Ectodermal cell (in vitro differentiated cells): ENCODE results near the gene H1-8.

Source experiments
- H3K27ac ChIP-seq: 2 replicates; pipeline ENCODE4 v1.7.0; 2013; ENCODE audit warnings: mild to moderate bottlenecking, low read depth, low read length; ENCODE audit not compliant: insufficient read depth, poor library complexity, severe bottlenecking
- H3K27me3 ChIP-seq: 2 replicates; pipeline ENCODE4 v1.7.0; 2013; ENCODE audit warnings: mild to moderate bottlenecking, low read length; ENCODE audit not compliant: insufficient read depth, control insufficient read depth, poor library complexity, severe bottlenecking
- H3K36me3 ChIP-seq: one replicate; pipeline ENCODE4 v1.7.0; 2013; ENCODE audit warnings: low read length; ENCODE audit not compliant: control insufficient read depth, insufficient read depth
- H3K4me1 ChIP-seq: one replicate; pipeline ENCODE4 v1.7.0; 2013; ENCODE audit warnings: low read length; ENCODE audit not compliant: control insufficient read depth, insufficient read depth
- H3K4me3 ChIP-seq: 2 replicates; pipeline ENCODE4 v1.7.0; 2013; ENCODE audit warnings: low read depth, low read length, control low read depth; ENCODE audit not compliant: insufficient read depth
- H3K9me3 ChIP-seq: 2 replicates; pipeline ENCODE4 v1.7.0; 2013; ENCODE audit warnings: mild to moderate bottlenecking, low read length, moderate library complexity; ENCODE audit not compliant: control insufficient read depth
- WGBS, 2 experiments: methylation state at CpG; one replicate each; pipeline ENCODE4 v1.1.7; 2013; ENCODE audit warnings: missing lambda C conversion rate in 2 of 2; 5-methylcytosine and 5-hydroxymethylcytosine counted together

Gene H1-8

GRCh38 chr3:129502641-129503408, 40.1 kb upstream of the H1-8 start:
- no peak overlapping the region for H3K27ac ChIP-seq
- H3K4me3 ChIP-seq = no peak overlapping the region
- H3K27me3 ChIP-seq = no peaks in the 10 kb centered on the region
- H3K4me1 ChIP-seq = no peaks in the 10 kb centered on the region
- no peaks in the 10 kb centered on the region for H3K9me3 ChIP-seq
- 94 to 95% methylated on average over 18 of the region's 18 CpGs for WGBS, 2 experiments
- peaks cover 5% of the 10 kb centered on the region for H3K36me3 ChIP-seq

- no peak overlapping the region for H3K27ac ChIP-seq
- WGBS, 2 experiments = 90% methylated on average over 12 to 13 of the region's 13 CpGs
These were observed 39.3 kb upstream of the H1-8 start for GRCh38 chr3:129503471-129504291.

GRCh38 chr3:129504471-129505100, 38.4 kb upstream of the H1-8 start:
- no peak overlapping the region for H3K27ac ChIP-seq
- no peaks in the 10 kb centered on the region for H3K27me3 ChIP-seq
- H3K36me3 ChIP-seq = peaks cover 5% of the 10 kb centered on the region
- H3K4me1 ChIP-seq = no peaks in the 10 kb centered on the region
- WGBS, 2 experiments = 97 to 99% methylated on average over 5 of the region's 5 CpGs
- H3K9me3 ChIP-seq = no peaks in the 10 kb centered on the region
- no peak overlapping the region for H3K4me3 ChIP-seq

More at GRCh38 chr3:129503471-129504291, 39.3 kb upstream of the H1-8 start:
- Histone ChIP-seq H3K4me1 (no peaks in the 10 kb centered on the region), H3K36me3 (peaks cover 5% of the 10 kb centered on the region), H3K4me3 (no peak overlapping the region), H3K27me3 (no peaks in the 10 kb centered on the region), H3K9me3 (no peaks in the 10 kb centered on the region)

- Histone ChIP-seq H3K36me3 (peaks cover 5% of the 10 kb centered on the region), H3K27me3 (no peaks in the 10 kb centered on the region), H3K4me3 (no peak overlapping the region), H3K27ac (no peak overlapping the region), H3K4me1 (no peaks in the 10 kb centered on the region), H3K9me3 (no peaks in the 10 kb centered on the region)
- 96 to 97% methylated on average over 6 of the region's 6 CpGs for WGBS, 2 experiments
These were observed 37.6 kb upstream of the H1-8 start for GRCh38 chr3:129505341-129505740.

GRCh38 chr3:129506231-129506742, 36.7 kb upstream of the H1-8 start:
- H3K27me3 ChIP-seq = no peaks in the 10 kb centered on the region
- H3K27ac ChIP-seq = no peak overlapping the region
- peaks cover 5% of the 10 kb centered on the region for H3K36me3 ChIP-seq
- WGBS, 2 experiments = 93 to 97% methylated on average over 9 of the region's 9 CpGs
- H3K4me3 ChIP-seq = no peak overlapping the region
- H3K4me1 ChIP-seq = no peaks in the 10 kb centered on the region
- H3K9me3 ChIP-seq = no peaks in the 10 kb centered on the region

- peaks cover 5% of the 10 kb centered on the region for H3K36me3 ChIP-seq
- no peaks in the 10 kb centered on the region for H3K9me3 ChIP-seq
- 92 to 96% methylated on average over 9 of the region's 9 CpGs for WGBS, 2 experiments
- no peak overlapping the region for H3K27ac ChIP-seq
- no peak overlapping the region for H3K4me3 ChIP-seq
- no peaks in the 10 kb centered on the region for H3K4me1 ChIP-seq
- H3K27me3 ChIP-seq = no peaks in the 10 kb centered on the region
These were observed 35.7 kb upstream of the H1-8 start for GRCh38 chr3:129507181-129507831.

- H3K4me1 ChIP-seq = no peaks in the 10 kb centered on the region
- H3K4me3 ChIP-seq = no peak overlapping the region
- no peak overlapping the region for H3K27ac ChIP-seq
- no peaks in the 10 kb centered on the region for H3K27me3 ChIP-seq
- no peaks in the 10 kb centered on the region for H3K9me3 ChIP-seq
- no peaks in the 10 kb centered on the region for H3K36me3 ChIP-seq
These were observed 30.4 kb upstream of the H1-8 start for GRCh38 chr3:129512595-129512994.

GRCh38 chr3:129513705-129514104, 29.3 kb upstream of the H1-8 start:
- H3K27ac ChIP-seq = no peak overlapping the region
- peaks cover 6% of the 10 kb centered on the region for H3K36me3 ChIP-seq
- H3K4me3 ChIP-seq = no peak overlapping the region
- no peaks in the 10 kb centered on the region for H3K27me3 ChIP-seq
- H3K9me3 ChIP-seq = no peaks in the 10 kb centered on the region
- H3K4me1 ChIP-seq = no peaks in the 10 kb centered on the region
- WGBS, 2 experiments = 92 to 94% methylated on average over 8 of the region's 8 CpGs

GRCh38 chr3:129514110-129514509, 28.9 kb upstream of the H1-8 start:
- no peaks in the 10 kb centered on the region for H3K27me3 ChIP-seq
- H3K27ac ChIP-seq = no peak overlapping the region
- H3K9me3 ChIP-seq = no peaks in the 10 kb centered on the region
- H3K36me3 ChIP-seq = peaks cover 6% of the 10 kb centered on the region
- WGBS, 2 experiments = 96 to 97% methylated on average over 10 of the region's 10 CpGs
- no peaks in the 10 kb centered on the region for H3K4me1 ChIP-seq
- H3K4me3 ChIP-seq = no peak overlapping the region
